Measurements from ENCODE around the gene CLSTN2.
A peak's percentile ranks its signal among the peaks of the same experiment; 100 is the strongest.

CLSTN2 gene

GRCh38 chr3:140468407-140468806 is 533.4 kb downstream of the CLSTN2 start:
- DNase-seq, result peak in 1 of 3 donors; percentile 1

GRCh38 chr3:140469491-140469890 is 534.5 kb downstream of the CLSTN2 start:
- no peak for DNase-seq

GRCh38 chr3:140470211-140470610 is 535.2 kb downstream of the CLSTN2 start:
- DNase-seq, result no peak

GRCh38 chr3:140470962-140471361 is 536.0 kb downstream of the CLSTN2 start:
- no peak for DNase-seq

GRCh38 chr3:140472306-140473020 is 537.5 kb downstream of the CLSTN2 start:
- DNase-seq, result no peak

GRCh38 chr3:140487566-140487965 is 552.6 kb downstream of the CLSTN2 start:
- DNase-seq, result no peak

- no peak for DNase-seq
These were observed 558.3 kb downstream of the CLSTN2 start for GRCh38 chr3:140493271-140493670.

GRCh38 chr3:140494970-140495369 is 560.0 kb downstream of the CLSTN2 start:
- DNase-seq, result no peak

GRCh38 chr3:140497331-140497730 is 562.3 kb downstream of the CLSTN2 start:
- DNase-seq, result no peak

GRCh38 chr3:140499114-140499757 is 564.3 kb downstream of the CLSTN2 start:
- DNase-seq, result no peak

GRCh38 chr3:140500473-140500872 is 565.5 kb downstream of the CLSTN2 start:
- no peak for DNase-seq

GRCh38 chr3:140501061-140501769 is 566.2 kb downstream of the CLSTN2 start:
- DNase-seq, result no peak

- DNase-seq, result no peak
These were observed 566.9 kb downstream of the CLSTN2 start for GRCh38 chr3:140501770-140502364.

- DNase-seq, result peak in 1 of 3 donors; percentile 21
These were observed 570.2 kb downstream of the CLSTN2 start for GRCh38 chr3:140505213-140505612.

- no peak for DNase-seq
These were observed 570.9 kb downstream of the CLSTN2 start for GRCh38 chr3:140505876-140506275.

GRCh38 chr3:140508550-140508949 is 573.6 kb downstream of the CLSTN2 start:
- no peak for DNase-seq

- DNase-seq, result no peak
These were observed 574.5 kb downstream of the CLSTN2 start for GRCh38 chr3:140509534-140509933.

- DNase-seq, result no peak
These were observed 575.4 kb downstream of the CLSTN2 start for GRCh38 chr3:140510303-140510861.

- no peak for DNase-seq
These were observed 586.9 kb downstream of the CLSTN2 start for GRCh38 chr3:140521751-140522445.

GRCh38 chr3:140522653-140523380 is 587.8 kb downstream of the CLSTN2 start:
- no peak for DNase-seq

- DNase-seq, result no peak
These were observed 588.6 kb downstream of the CLSTN2 start for GRCh38 chr3:140523600-140523999.

- DNase-seq, result no peak
These were observed 592.2 kb downstream of the CLSTN2 start for GRCh38 chr3:140527156-140527555.
